IPS-18c (cell line): ENCODE results near the gene SLC29A1.
"Not testable (repeated sequence)": the region's sequence is repeated elsewhere in the genome, so short reads cannot be mapped to it uniquely, and the experiment has no call there.

Experiments
- H3K4me3 ChIP-seq: 2 replicates; pipeline ENCODE4 v1.7.0; 2013; ENCODE audit warnings: low read depth, mild to moderate bottlenecking, low read length, moderate library complexity; ENCODE audit not compliant: insufficient read depth
- H3K9me3 ChIP-seq: one replicate; pipeline ENCODE4 v1.6.1; 2013; ENCODE audit warnings: mild to moderate bottlenecking, low read length, moderate library complexity; ENCODE audit not compliant: control insufficient read depth, insufficient read depth

The SLC29A1 gene

DNA sequence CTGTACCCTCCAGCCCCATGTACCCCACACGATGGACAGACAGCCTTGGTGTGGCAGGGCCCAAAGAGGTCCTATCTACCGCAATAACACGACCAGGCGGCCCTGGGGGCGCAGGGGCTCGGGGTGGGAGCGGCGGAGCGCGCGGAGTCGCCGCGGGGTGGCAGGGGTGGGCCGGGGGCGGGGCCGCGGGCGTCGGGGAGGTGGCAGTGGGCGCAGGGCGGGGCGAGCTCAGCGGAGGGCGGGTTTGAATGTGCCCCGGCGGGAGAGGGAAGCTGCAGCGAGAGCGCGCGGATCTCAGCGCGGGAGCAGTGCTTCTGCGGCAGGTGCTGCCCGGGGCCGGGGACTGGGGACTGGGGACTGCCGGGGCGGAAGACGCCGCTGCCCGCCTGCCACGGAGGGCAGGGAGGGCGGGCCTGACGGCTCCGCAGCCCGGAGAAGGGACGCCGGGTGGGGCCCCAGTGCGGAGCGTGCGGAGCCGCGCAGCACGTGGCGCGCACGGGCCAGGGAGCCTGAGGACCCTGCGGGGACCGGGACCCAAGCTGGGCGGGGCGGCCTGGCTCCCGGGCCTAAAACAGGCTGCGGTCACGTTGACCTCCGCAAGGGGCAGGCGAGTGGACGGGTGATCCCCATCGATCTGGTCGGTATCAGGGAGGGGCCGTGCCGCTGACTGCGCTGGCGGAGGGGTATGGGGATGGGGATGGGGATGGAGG, at the start of gene SLC29A1:
Gene SLC29A1, plus strand, starts transcription at position 277 of the 710 bp plus-strand sequence. CDS start 3,719 bp downstream, outside the sequence.
- Histone ChIP-seq H3K9me3 (no peaks in the 10 kb centered on the region), H3K4me3 (peak within 1 kb of the TSS; percentile 46)

DNA sequence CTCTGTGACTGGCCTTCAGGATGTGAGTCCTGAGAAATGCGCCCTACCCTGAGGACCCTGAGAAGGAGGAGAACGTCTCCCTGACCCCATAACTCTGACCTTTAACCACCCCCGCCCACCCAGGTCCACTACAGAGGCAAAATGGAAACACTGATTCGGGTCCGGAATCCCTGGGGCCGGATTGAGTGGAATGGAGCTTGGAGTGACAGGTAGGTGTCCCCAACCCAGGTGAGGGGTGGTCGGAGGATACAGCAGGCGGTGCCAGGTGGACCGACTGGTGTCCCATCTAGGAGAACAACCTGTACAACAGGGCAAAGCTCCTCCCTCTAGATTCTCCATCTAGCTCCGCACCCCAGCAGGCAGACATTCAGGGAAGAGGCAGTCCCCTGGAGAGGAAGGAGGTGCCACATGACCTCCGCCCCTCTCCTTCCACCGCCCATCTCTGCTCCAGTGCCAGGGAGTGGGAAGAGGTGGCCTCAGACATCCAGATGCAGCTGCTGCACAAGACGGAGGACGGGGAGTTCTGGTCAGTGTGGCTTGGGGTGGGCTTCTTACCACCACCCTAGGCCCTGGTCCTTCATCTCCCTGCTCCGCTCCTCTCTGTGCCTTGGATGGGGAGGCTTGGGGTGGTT, 47.1 kb upstream of the SLC29A1 start:
- no peaks in the 10 kb centered on the region for H3K9me3 ChIP-seq
- H3K4me3 ChIP-seq = no peak overlapping the region

DNA sequence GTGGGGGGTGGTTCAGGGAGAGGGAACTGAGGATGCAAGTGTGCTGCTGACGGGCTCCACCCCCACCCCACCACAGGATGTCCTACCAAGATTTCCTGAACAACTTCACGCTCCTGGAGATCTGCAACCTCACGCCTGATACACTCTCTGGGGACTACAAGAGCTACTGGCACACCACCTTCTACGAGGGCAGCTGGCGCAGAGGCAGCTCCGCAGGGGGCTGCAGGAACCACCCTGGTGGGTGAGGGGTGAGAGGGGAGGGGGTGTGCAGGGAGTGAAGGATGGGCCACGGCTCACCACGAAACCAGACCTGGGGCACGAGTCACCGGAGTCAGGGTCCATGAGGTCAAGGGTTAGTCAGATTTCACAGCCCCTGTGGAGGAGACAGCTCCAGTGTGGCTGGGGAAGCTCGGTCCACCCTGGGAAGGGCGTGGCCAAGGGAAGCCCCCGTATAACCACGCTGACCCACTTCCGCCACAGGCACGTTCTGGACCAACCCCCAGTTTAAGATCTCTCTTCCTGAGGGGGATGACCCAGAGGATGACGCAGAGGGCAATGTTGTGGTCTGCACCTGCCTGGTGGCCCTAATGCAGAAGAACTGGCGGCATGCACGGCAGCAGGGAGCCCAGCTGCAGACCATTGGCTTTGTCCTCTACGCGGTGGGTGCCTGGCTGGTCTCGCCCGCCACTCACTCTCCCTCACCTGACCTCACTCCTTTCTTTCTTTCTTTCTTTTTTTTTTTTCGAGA, 46.5 kb upstream of the SLC29A1 start:
- H3K4me3 ChIP-seq = no peak overlapping the region
- H3K9me3 ChIP-seq = no peaks in the 10 kb centered on the region

DNA sequence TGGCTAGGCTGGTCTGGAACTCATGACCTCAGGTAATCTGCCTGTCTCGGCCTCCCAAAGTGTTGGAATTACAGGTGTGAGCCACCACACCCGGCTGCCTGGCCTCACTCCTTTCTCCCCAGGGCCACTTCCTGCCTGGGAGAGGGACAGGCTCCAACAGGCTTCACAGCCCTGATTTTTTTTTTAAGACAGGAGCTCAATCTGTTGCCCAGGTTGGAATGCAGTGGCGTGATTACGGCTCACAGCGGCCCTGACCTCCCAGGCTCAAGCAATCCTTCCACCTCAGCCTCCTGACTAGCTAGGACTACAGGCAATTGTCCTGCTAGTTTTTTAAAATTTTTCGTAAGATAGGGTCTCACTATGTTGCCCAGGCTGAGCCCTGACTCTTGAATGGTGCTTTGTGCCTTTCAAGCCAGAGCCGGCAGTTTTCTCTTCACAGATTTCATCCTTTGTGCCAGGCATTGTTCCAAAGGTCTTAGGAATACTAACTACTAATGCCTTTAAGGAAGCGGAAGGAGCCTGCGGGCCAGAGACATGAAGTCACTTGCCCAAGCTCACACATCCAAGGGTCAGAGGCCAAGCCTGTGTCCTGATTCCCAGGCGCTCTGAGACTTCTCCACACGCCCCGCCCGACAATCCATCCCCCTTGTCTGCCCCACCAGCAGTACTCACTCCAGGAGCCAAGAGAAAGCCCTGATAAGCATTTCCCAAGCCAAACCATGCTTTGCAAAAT, 45.5 kb upstream of the SLC29A1 start:
- Histone ChIP-seq H3K4me3 (no peak overlapping the region), H3K9me3 (no peaks in the 10 kb centered on the region)

DNA sequence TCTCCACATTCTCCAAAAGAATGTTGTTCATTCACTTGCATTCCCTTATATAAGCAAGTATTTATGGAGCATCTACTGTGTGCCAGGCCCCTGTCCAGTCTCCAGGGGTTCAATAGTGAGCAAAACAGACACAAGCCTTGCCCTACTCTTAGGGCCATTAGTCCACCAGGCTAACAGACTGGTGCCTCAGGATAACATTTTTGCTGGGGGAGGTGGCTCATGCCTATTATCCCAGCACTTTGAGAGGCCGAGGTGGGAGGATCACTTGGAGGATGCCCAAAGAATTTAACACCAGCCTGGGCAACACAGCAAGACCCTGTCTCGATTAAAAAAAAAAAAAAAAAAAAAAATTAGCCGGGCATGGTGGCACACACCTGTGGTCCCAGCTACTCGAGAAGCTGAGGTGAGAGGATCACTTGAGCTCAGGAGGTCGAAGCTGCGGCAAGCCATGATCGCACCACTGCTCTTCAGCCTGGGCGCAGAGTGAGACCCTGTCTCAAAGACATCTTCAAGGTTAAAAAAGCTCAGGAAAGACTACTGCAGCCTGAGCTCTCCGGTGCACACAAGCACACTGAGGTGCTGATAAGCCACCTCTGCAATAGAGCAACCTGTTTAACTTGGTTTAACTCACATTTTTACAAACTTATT, 44.8 kb upstream of the SLC29A1 start:
- H3K9me3 ChIP-seq = no peaks in the 10 kb centered on the region
- no peak overlapping the region for H3K4me3 ChIP-seq

DNA sequence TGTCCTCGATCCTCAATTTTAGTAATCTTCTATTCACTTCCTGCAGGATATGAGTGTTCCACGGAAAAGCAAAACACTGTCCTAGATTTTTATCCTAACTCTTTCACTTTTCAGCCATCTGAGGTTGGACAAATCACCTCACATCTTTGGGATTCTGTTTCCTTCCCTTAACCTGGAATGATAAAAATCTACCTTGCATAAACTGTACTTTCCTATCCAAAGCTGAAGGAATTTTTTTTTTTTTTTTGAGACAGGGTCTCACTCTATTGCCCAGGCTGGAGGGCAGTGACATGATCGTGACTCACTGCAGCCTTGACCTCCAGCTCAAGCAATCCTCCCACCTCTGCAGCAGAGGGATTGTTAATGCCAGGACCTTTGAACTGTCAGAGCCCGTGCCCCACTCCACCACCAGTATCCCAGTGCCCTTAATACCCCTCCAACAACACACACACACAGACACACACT, 44.3 kb upstream of the SLC29A1 start:
- H3K4me3 ChIP-seq = no peak overlapping the region
- H3K9me3 ChIP-seq = no peaks in the 10 kb centered on the region

DNA sequence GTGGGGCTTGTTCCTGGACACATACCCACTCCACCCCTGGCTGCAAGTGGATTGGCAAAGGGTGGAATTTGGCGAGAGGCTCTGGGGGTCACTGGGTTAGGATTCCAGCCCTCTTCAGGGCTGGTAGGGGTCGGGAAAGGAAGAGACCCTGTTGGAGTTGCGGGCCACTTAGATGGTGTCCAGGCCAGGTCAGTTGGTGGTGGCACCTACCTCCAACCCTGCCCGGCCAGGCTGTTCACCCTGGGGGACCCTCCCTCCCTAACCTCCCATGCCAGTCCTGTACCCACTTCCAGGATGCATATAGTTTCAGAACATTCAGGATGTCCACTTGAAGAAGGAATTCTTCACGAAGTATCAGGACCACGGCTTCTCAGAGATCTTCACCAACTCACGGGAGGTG, 43.7 kb upstream of the SLC29A1 start:
- Histone ChIP-seq H3K9me3 (no peaks in the 10 kb centered on the region), H3K4me3 (no peak overlapping the region)

DNA sequence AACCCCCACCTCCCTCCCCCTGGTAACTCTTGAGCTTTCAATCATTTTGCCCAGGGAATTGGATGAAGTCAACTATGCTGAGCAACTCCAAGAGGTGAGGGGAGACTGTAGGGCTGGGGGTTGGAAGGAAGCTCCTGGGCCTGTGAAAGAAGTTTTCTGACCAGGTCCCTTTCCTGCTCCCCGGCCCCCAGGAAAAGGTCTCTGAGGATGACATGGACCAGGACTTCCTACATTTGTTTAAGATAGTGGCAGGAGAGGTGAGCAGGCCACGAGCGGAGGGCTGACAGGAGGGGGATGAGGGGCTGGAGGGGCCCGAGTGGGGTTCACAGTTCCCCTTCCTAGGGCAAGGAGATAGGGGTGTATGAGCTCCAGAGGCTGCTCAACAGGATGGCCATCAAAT, 43.0 kb upstream of the SLC29A1 start:
- no peaks in the 10 kb centered on the region for H3K9me3 ChIP-seq
- no peak overlapping the region for H3K4me3 ChIP-seq

DNA sequence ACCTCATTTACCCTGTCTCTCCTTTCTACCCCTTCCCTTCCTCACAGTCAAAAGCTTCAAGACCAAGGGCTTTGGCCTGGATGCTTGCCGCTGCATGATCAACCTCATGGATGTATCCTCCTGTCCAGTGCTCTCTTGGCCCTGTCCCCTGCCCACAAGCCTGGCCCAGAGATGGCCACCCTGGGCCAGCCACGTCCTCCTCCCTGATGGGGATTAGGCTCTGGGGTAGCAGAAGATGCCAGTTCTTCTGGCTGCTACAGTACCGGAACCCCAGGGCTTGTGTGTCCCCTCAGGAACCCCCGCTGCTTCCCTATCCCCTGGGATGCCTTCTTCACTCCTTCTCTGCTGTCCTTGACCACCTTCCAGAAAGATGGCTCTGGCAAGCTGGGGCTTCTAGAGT, 42.5 kb upstream of the SLC29A1 start:
- Histone ChIP-seq H3K4me3 (no peak overlapping the region), H3K9me3 (no peaks in the 10 kb centered on the region)

DNA sequence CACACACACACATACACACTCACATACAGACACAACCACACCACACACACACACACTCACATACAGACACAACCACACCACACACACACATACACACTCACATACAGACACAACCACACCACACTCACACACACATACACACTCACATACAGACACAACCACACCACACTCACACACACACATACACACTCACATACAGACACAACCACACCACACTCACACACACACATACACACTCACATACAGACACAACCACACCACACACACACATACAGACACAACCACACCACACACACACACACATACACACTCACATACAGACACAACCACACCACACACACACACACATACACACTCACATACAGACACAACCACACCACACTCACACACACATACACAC, 41.6 kb upstream of the SLC29A1 start:
- not testable (repeated sequence) for H3K9me3 ChIP-seq

DNA sequence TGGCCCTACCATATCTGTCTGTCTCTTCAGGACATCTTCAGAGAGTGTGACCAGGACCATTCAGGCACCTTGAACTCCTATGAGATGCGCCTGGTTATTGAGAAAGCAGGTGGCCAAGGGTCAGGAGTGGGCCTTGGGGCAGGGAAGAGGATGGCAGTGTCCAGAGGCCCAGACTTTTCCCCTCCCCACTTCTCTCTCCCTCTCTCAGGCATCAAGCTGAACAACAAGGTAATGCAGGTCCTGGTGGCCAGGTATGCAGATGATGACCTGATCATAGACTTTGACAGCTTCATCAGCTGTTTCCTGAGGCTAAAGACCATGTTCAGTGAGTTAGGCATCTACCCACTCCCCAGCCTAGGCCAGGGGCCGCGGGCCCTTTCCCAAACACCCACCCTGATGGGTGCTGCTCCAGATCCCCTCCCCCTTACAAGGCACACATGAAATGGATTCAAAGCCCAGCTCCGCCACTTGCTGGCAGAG, 40.4 kb upstream of the SLC29A1 start:
- H3K4me3 ChIP-seq = no peak overlapping the region
- H3K9me3 ChIP-seq = no peaks in the 10 kb centered on the region

More for the DNA sequence above, 41.6 kb upstream of the SLC29A1 start:
- not testable (repeated sequence) for H3K4me3 ChIP-seq

DNA sequence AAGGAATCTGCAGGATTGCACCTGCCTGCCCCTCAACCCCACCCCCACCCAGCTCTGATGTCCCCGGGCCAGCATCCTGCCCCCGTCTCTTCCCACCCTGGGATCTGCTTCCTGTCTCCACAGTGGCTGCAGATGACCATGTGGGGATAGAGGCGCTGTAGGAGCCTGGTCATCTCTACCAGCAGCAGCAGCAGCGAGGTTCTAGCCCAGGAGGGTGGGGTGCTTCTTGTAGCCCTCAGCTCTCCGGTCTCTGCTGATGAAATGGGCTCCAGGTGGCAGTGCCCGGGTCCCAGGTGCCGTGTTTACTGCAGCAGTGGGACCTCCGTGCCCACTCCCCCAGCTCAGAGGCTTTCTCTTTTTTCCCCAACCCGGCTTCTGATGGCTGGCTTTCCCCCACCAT, 39.6 kb upstream of the SLC29A1 start:
- H3K9me3 ChIP-seq = no peaks in the 10 kb centered on the region
- H3K4me3 ChIP-seq = no peak overlapping the region

DNA sequence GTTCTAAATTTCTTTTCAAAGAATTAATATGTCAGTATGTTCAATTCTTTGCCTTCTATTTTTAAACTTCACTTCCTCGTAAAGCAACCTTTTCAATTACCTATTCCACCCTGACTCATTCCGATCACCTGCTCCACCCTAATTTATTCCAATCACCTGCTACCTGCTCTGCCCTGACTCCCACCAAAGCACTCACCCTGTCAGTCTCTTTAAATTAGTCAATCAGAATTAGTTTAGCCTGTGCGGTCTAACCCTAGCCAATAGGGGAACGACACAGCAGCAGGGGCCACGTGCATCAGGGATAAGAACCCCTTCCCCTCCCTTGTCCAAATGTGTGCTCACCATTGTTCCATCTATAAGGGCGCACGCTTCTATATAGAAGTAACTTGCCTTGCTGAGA, 38.0 kb upstream of the SLC29A1 start:
- H3K4me3 ChIP-seq, H3K9me3 ChIP-seq: not testable (repeated sequence)

DNA sequence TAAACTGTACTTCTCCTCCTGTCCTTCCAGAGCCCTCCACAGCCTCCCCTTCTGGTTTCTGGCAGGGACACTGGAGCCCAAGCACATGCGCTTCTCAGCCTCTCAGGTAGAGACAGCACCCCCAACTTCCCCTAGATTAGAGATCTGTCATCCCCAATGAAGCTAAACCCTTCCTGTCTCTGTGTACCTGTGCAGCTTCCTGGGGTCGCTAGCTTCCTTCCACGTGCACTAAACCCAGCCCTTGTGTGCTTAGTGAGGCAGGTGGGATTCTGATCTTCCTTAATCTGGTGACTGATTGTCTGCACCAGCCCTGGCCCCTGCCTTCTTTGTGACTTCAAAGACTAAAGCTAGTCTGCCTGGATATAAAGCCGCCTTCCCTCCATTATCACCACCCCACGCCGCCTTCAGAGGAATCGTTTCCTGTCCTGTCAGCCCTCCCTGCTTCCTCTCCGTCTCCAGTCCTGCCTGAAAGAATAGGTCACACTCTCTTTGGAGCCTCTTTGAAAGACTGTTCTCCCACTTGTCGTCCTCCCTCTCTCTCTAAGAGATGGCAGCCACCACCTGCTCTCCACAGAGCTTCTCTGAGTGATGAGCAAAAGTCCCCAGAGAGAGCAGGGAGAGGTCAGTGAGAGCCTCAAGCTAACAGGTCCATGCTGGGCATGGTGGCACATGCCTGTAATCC, 37.3 kb upstream of the SLC29A1 start:
- Histone ChIP-seq H3K4me3 (no peak overlapping the region), H3K9me3 (no peaks in the 10 kb centered on the region)

DNA sequence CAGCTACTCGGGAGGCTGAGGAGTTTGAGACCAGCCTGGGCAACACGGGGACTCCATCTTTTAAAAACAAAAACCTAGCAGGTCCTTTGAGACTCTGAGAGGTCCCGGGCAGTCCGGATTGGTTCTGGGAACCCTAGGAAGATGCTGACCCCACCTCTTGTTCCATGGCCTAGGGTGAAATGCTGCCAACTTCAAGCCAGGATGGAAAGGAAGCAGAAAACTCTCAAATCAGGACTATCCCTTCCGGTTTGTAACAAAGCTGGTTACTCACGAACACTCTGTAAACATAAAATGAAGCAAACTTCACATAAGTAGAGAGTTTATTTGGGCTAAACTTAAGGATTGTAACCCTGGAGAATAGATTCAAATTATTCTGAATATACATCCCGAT, 36.8 kb upstream of the SLC29A1 start:
- H3K4me3 ChIP-seq = no peak overlapping the region

DNA sequence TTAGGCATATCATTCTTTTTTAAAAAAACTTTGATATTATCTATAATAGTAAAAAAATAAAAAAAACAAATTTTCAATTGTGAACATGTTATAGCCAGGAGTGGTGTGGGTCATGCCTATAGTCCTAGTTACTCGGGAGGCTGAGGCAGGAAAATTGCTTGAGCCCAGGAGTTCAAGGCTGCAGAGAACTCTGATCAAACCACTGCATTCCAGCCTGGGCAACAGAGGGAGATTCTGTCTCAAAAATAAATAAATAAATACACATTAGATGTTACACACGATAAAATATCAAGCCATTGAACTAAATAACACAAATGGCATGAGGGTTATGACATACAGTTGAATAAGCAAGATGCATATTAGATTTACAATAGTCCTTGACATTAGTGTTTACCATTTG, 34.6 kb upstream of the SLC29A1 start:
- Histone ChIP-seq H3K4me3 (no peak overlapping the region), H3K9me3 (no peaks in the 10 kb centered on the region)

More for the DNA sequence above, 36.8 kb upstream of the SLC29A1 start:
- no peaks in the 10 kb centered on the region for H3K9me3 ChIP-seq
